ENCODE results near the gene GARIN3.
"Not testable (repeated sequence)": the region's sequence is repeated elsewhere in the genome, so short reads cannot be mapped to it uniquely, and the experiment has no call there.

Gene GARIN3

DNA sequence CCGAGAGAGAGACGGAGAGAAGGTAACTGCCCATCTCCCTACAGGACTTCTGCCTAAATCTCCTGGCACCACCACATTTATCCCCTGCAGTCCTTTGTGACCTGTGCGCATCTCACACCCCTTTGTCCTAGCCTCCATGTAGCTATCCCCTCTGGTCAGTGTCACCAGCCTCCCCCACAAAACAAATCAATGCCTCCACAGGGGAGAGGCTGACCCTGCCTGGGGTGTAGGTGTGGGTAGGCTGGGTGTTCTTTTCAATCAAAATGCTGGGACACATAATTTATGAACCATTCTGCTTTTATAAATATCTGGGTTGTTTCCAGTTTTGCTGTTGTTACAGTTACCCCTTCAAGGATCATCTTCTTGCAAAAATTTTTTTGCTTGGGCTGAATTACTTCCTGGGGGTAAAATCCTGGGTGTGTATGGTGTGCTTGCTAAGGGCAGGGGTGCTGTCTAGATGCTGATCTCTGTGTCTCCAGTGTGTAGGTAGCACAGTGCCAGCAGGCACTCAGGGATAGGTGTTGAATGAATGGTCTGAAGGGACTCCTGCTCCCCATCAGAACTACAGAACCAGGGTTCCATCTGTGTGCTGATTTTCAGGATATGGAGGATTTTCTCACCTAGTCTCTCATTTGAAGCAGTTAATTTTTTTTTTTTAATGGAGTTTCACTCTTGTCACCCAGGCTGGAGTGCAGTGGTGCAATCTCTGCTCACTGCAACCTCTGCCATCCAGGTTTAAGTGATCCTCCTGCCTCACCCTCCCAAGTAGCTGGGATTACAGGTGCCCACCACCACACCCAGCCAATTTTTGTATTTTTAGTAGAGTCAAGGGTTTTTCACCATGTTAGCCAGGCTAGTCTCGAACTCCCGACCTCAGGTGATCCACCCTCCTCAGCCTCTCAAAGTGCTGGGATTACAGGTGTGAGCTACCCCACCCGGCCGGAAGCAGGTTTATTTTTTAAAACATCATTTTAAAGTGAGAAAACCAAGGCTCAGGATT, at the start of gene GARIN3:
Gene GARIN3 (minus strand): TSS at position 51 of the 1,000 bp plus-strand sequence. CDS start 96 bp downstream, outside the sequence.
- DNase-seq: no peak

DNA sequence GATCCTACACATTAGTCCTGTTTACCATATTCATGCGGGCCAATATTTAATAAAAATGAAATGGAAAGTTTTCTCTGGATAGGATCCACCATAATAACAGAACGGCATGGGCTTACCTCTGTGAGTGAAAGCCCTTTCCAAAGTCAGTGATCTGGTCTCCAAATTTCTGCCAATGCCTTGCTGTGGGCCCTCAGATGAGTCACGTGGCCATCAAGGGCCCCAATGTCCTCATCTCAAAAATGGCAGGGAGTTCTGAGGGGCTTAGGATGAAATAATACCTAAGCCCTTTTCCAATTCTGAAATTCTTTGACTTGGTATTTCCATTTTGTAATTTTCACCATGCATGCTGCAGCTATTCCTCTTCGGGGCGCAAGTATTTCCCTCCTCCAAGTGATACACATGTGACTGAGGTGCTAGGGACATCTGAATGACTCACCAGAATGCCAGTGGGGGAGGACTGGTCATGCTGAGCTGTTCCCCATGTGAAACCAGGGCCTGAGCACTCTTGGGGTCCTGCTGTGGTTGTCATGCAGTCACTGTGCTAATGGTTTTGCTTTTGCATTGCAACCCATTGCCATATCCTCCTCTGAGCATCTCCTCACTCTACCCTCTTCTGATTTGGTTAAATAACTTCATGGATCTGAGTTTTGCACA, 49.6 kb upstream of the GARIN3 start:
- DNase-seq: no peak

DNA sequence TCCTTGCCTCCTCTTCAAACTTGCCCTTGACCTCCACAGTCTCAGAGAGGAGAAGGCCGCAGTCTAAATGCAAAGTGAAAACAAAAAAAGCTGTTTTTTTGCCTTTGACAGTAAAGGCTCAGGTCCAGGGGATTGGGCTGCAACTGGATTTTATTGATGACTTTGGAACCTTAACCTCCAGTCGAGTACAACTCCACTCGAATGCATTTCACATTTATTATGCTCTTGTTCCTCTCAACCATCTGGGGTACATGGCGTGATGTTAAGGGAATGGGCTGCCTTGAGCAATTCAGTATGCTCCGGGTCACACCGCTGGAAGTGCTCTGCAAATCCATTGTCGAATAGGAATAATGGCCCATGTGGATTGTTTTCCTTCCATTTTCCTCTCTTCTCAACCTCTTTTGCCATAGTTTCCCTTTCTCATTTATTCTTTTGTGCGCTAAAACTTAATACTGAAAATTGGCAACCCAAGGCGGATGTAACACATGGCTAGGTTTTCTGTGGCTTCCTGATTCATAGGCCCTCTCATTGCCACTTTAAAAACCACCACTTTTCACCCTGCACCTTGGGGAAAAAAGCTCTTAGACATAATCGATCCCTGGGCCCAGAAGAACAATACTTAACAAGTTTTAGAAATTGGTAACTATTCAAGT, 48.9 kb upstream of the GARIN3 start:
- no peak for DNase-seq

DNA sequence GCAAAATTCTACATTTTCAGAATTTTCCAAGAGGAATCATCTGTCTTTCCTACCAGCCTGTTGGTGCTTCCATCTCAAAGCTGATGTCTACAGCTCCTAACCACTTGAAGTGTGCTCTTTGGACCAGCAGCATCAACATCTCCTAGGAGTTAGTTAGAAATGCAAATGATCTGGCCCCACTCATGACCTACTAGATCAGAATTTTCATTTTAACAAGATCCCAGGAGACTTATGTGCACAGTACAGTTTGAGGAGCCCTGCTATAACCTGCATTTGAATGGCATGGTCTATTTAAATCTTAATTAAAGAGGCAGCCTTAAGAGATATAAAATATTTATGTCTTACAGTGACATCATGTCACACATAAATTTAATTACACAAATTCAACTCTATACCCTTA, 48.4 kb upstream of the GARIN3 start:
- no peak for DNase-seq

DNA sequence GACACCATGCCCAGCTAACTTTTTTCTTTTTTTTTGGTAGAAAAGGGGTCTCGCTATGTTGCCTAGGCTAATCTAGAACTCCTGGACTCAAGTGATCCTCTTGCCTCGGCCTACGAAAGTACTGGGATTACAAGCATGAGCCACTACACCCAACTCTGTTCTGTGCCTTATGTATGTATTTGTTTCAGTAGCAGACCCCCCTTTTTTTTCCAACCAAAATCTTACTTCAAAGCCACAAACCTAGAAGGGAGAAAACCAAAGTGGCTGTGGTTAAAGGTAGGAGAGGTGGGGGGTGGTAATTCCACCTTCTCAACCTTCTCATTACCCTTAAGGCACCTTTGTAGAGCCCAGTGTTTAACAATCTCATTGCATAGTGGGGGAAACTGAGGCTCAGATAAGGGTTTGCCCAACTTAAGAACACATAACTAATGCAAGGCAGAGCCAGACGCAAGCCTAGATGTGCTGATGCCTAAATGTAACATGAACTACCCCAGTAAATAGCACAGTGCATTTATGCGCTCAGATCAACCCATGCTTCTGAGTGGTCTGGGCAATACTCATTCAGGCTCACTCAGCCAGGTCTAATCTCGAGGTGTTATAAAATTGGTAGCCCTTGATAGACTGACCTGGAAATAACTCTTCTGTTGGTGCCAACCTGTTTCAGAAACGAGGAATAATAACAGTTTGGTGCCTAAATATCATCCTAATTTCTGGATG, 47.6 kb upstream of the GARIN3 start:
- DNase-seq: no peak

DNA sequence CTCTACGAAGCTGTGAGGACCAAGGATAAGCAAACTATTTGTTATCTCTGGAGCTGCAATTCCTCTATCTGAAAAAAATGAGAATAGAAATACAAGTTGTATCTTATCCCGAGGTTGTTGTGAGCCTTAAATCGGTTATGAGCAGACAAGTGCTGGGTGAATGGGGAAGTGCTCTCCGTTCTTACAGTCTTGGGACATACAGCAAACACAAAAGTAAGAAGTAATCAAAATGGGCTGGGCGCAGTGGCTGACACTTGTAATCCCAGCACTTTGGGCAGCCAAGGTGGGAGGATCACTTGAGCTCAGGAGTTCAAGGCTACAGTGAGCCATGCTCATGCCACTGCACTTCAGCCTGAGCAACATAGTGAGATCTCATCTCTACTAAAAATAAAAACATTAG, 46.2 kb upstream of the GARIN3 start:
- no peak for DNase-seq

DNA sequence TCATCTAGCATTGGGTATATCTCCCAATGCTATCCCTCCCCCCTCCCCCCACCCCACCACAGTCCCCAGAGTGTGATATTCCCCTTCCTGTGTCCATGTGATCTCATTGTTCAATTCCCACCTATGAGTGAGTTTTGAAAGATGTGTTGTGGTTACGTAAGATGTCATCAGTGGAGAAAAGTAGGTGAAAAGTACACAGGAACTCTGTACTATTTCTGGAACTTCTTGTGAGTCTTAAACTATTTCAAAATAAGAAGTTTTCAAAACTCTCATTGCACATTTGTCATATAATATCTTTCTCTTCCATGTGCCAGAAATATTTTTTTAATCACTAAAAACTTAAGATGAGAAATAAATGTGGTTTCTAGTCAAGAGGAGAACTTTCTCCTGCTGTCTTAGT, 44.6 kb upstream of the GARIN3 start:
- not testable (repeated sequence) for DNase-seq

DNA sequence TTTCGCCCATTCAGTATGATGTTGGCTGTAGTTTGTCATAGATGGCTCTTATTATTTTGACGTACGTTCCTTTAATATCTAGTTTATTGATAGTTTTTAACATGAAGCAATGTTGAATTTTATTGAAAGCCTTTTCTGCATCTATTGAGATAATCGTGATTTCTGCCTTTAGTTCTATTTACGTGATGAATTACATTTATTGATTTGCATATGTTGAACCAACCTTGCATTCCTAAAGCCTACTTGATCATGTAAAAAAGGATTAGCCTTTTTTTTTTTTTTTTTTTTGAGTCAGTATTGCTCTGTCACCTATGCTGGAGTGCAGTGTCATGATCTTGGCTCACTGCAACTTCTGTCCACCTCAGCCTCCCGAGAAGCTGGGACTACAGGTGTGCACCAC, 39.6 kb upstream of the GARIN3 start:
- no peak for DNase-seq

DNA sequence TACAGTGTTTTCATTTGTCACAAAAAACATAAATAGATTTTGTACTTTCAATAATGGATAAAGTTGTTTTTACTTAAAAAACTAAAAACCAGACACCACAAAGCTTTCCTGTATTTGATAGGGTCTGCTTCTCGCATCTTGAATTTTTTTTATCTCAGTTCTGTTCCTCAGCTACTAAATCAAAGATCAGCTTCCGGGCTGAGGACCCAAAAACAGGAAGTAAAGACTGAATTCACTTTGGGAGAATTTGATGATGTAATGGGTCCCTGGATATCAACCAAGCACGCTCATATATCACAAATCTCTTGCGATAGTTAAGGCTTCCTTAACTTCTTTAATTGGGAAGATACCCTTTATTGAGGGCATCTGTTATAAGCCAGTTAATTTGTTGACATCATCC, 38.7 kb upstream of the GARIN3 start:
- DNase-seq: no peak

DNA sequence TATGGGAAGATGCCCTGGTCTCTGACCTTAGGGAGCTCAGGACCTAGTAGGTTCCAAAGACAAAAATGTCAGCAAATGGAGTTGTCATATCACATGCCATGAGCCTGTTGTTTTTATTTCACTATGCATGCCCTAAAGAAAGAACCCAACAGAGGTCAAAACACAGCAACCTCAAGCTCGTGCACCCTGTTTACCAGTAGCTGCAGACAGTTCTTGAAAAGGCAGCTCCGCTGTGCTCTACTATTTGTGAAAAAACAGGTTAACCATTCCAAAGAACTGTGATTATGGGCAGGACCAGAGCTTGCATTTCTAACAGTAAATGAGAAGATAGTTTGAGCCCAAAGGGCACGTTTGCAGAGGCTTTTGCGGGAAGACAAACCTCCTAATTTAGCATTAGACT, 37.4 kb upstream of the GARIN3 start:
- DNase-seq: peak in 1 of 4 experiments; percentile 15

DNA sequence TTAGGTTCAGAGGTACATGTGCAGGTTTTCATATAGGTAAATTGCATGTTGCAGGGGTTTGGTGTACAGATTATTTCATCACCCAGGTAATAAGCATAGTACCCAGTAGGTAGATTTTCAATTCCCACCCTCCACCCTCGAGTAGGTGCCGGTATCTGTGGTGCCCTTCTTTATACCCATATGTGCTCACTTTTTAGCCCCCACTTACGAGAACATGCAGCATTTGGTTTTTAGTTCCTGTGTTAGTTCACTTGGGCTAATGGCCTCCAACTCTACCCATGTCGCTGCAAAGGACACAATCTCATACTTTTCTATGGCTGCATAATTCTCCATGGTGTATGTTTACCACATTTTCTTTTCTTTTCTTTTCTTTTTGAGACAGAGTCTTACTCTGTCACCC, 35.8 kb upstream of the GARIN3 start:
- no peak for DNase-seq

DNA sequence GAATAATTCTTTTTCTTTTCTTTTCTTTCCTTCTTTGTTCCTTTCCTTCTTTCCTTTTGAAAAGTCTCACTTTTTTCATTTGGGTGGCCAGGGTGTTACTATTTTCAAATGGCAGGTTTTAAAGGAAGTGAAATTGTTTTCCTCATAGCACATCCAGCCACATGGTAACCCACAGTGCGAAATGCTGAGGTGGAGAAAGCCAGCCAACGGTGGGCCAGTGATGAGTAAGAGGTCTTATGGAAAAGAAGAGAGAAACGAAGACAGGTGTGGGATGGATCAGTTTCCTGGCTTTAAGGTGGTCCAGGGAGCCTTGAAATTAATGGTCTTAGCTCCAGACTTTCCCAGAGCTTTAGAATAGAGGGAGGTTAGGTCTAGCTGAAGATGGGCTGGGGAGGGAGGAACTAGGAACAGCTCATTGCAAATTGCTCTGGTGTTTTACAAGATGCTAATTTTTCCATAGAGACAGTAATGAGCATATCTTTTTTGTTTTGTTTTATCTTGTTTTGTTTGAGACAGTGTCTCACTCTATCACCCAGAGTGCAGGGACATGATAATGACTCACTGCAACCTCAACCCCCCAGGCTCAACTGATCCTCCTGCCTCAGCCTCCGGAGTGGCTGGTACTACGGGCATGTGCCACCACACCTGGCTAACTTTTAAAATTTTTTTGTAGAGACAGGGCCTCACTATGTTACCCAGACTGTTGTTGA, 32.4 kb upstream of the GARIN3 start:
- DNase-seq: peak in 3 of 4 experiments; percentile 13 to 34 (median 14)

DNA sequence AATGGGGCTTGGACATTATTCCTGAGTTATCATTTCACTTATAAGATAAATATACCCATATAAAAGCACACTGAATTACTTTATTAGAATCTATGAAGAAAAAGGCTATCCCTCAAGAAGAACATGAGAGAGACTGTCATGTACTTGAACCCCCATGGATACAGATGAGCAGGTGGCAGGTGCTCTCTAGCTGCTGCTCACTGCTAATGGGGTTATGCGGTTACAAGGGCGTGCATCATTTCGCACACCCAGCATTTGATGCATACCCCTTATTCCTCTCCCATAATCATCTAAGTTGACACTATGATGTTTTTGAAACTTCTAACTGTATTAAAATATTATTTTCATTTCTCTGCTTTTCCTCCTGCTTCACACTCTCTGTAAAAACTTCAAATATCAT, 31.0 kb upstream of the GARIN3 start:
- DNase-seq: peak in 1 of 4 experiments; percentile 9

DNA sequence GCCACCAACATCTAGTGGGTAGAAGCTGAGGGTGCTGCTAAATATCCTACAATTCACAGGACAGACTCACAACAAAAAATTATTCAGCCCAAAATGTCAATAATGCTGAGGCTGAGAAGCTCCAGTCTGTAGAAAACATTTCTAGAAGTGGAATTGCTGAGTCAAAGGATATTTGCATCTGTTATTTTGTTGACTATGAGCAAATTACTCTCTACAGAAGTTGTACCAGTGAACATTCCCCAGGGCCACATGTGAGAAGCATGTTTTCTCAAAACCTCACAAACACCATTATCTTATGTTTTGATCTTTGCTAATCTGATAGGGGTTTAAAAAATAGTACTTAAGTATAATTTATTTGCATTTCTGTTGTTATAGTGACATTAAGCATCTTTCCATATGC, 30.0 kb upstream of the GARIN3 start:
- no peak for DNase-seq

DNA sequence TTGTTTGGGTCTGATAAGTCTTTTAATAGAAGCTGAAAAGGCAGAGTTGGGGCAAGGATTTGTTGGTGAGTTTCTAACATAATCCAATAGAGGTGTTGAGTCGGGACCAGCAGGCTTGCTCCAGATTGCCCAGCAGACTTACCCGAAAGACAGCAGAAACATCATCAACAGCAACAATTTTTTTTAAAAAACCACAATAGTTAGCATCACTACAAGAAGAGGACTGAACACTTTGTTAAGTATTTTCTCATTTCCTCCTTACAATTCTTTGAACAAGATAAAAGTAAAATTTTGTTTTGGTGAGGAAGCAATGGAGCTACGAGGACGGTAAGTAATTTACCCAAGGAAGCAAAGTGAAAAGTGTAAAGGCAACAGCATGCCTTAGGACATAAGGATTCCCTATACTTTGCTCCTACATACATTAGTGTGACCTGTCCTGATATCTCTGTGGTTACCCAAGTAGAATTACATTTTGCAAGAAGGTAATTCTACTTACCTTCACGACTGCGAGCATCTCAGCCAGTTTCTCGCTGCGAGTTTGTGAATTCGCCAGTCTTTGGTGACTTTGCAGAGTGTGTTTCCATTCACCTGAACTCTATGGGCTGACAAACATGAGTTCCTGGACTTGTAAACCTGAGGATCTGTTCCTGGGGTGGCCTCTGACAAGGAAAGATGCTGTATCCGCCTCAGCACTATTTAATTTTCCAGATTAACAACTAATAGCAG, 27.8 kb upstream of the GARIN3 start:
- peak in 1 of 4 experiments; percentile 13 for DNase-seq

DNA sequence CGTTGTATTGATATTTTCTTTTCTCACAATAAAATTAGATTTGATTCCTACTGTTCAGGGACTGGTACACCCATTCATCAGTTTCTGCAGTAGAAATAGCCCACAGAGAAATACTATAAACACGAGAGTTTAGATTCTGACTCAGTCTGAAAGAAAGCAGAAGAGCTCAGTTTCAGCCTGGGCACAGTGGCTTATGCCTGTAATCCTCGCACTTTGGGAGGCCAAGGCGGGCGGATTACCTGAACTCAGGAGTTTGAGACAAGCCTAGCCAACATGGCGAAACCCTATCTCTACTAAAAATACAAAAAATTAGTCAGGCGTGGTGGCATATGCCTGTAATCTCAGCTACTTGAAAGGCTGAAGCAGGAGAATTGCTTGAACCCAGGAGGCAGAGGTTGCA, 23.2 kb upstream of the GARIN3 start:
- DNase-seq: no peak

DNA sequence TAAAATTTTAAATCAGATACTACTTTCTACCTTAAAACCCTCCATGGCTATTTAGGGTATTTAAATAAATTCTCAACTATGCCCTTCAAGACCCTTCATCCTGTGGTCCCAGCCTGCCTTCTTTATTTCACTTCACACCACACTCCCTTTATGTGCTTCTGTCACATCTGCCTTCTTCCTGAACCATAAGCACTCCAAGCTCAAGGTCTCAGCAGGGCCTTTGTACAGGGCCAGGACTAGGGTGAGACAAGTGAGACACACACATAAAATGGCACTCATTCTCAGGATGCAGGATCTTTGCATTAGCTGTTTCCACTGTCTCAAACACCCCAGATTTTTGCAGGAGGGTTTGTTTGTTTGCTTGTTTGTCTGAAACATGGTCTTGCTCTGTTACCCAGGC, 22.2 kb upstream of the GARIN3 start:
- no peak for DNase-seq

DNA sequence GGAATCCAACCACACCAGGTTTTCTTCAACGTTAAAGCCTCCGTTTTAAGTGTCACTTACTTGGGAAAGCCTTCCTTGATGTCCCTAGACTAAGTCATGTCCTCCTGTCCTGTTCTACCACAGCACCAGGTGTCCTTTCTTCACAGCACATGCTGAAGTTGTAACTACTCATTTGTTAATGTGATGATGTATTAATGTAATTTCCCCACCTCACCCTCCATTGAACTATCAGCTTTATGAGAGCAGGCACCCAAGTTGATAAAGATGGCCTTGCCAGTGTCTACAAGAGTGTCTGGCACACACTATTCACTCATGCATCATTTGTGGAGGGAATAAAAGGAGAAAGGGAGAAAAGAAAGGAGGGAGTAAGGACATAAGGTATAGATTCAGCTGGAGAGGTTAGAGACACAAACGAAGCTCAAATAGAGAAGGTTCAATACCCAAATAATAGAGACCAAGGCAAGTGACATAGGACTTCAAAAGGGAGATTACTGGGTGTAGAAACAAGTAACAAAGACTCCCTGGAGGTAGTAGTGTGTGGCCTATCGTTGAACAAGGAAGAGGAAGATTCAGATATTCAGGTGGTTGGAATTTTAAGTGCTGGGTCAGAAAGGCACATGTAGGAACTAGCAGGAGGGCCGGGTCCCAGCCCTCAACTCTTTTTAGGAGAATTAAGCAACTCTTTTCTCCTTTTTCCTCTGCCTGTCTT, 21.1 kb upstream of the GARIN3 start:
- no peak for DNase-seq

DNA sequence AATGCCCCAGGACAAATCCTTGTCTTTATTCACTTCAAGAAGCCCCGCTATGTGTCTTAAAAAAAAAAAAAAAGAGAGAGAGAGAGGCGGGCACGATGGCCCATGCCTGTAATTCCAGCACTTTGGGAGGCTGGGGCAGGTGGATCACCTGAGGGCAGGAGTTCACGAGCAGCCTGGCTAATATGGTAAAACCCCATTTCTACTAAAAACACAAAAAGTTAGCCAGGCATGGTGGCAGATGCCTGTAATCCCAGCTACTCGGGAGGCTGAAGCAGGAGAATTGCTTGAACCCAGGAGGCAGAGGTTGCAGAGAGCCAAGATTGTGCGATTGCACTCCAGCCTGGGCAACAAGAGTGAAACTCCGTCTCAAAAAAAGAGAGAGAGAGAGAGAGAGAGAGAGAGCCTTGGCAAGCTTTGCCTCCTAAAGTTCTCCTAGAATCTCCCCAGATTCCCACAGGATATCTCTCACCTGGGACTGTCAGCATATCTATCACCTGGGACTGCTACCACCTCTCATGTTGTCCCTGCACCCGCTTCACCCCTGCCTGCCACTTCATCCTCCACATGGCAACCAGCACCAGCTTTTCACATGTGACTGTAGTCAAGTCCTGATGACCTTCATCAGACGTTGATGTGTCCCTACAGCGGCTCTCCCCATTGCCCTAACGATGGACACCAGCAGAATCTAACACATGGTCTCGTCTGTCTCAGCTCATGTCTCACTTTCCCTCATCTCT, 20.4 kb upstream of the GARIN3 start:
- DNase-seq: no peak

DNA sequence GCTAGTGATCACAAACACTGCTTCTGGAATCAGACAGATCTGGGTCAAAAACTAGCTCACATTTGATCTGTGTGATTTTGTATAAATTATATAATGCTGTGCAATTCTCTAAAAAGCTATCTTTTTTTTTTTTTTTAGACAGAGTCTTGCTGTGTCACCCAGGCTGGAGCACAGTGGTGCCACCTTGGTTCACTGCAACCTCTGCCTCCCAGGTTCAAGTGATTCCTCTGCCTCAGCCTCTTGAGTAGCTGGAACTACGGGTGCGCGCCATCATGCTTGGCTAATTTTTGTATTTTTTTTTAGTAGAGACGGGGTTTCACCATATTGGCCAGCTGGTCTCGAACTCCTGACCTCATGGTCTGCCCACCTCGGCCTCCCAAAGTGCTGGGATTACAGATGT, 19.1 kb upstream of the GARIN3 start:
- not testable (repeated sequence) for DNase-seq

All from activated naive CD4-positive, alpha-beta T cell (primary cell).